ENCODE data around the gene NANOS2.
A peak's percentile ranks its signal among the peaks of the same experiment; 100 is the strongest.

NANOS2 gene

GRCh38 chr19:45879055-45879454, 35.5 kb downstream of the NANOS2 start:
- Histone ChIP-seq H3K4me3 (ENCODE audit: low read length) (no peak overlapping the region), H3K79me2 (ENCODE audit: control insufficient read depth, low read length) (peaks cover 13% of the 10 kb centered on the region), H3K27me3 (ENCODE audit: control insufficient read depth, low read length) (peaks cover 34% of the 10 kb centered on the region), H3F3A (ENCODE audit: control insufficient read depth, insufficient read depth) (no peaks in the 10 kb centered on the region), H4K20me1 (ENCODE audit: control insufficient read depth, insufficient read depth, low read depth, low read length) (peaks cover 20% of the 10 kb centered on the region; the same call in 1 of the 2 replicates), H3K9me2 (replicated peaks; ENCODE audit: control insufficient read depth, low read length) (no peaks in the 10 kb centered on the region), H3K4me1 (ENCODE audit: control insufficient read depth, low read length) (peaks cover 23% of the 10 kb centered on the region), H3K4me2 (ENCODE audit: low read length) (no peak overlapping the region), H3K27ac (ENCODE audit: low read depth, low read length) (no peak overlapping the region), H3K36me3 (ENCODE audit: control insufficient read depth, low read length) (peaks cover 16% of the 10 kb centered on the region), H3K9me3 (ENCODE audit: control insufficient read depth, insufficient read depth, low read length) (no peaks in the 10 kb centered on the region)
- TF ChIP-seq EZH2phosphoT487 (IDR thresholded peaks at IDR 0.05; ENCODE audit: borderline replicate concordance, low read length), result no peak
- no peak for TF ChIP-seq CTCF (IDR thresholded peaks at IDR 0.05; ENCODE audit: low read depth, low read length, poor library complexity, severe bottlenecking)

- TF ChIP-seq CTCF (IDR thresholded peaks at IDR 0.05; ENCODE audit: low read depth, low read length, poor library complexity, severe bottlenecking) (no peak), EZH2phosphoT487 (IDR thresholded peaks at IDR 0.05; ENCODE audit: borderline replicate concordance, low read length) (no peak)
- H3K4me2 ChIP-seq (ENCODE audit: low read length), result no peak overlapping the region
- H3K9me3 ChIP-seq (ENCODE audit: control insufficient read depth, insufficient read depth, low read length), result no peaks in the 10 kb centered on the region
- no peaks in the 10 kb centered on the region for H3F3A ChIP-seq (ENCODE audit: control insufficient read depth, insufficient read depth)
- peaks cover 11% of the 10 kb centered on the region for H3K36me3 ChIP-seq (ENCODE audit: control insufficient read depth, low read length)
- peaks cover 34% of the 10 kb centered on the region for H3K27me3 ChIP-seq (ENCODE audit: control insufficient read depth, low read length)
- H3K4me1 ChIP-seq (ENCODE audit: control insufficient read depth, low read length), result peaks cover 17% of the 10 kb centered on the region
- H3K79me2 ChIP-seq (ENCODE audit: control insufficient read depth, low read length), result peaks cover 8% of the 10 kb centered on the region
- peaks cover 15% of the 10 kb centered on the region; the same call in 1 of the 2 replicates for H4K20me1 ChIP-seq (ENCODE audit: control insufficient read depth, insufficient read depth, low read depth, low read length)
- no peak overlapping the region for H3K4me3 ChIP-seq (ENCODE audit: low read length)
- H3K9me2 ChIP-seq (replicated peaks; ENCODE audit: control insufficient read depth, low read length), result no peaks in the 10 kb centered on the region
- no peak overlapping the region for H3K27ac ChIP-seq (ENCODE audit: low read depth, low read length)
These were observed 36.4 kb downstream of the NANOS2 start for GRCh38 chr19:45878043-45878794.

GRCh38 chr19:45876411-45877197, 38.0 kb downstream of the NANOS2 start:
- Histone ChIP-seq H3K36me3 (ENCODE audit: control insufficient read depth, low read length) (no peaks in the 10 kb centered on the region), H3F3A (ENCODE audit: control insufficient read depth, insufficient read depth) (no peaks in the 10 kb centered on the region), H3K4me2 (ENCODE audit: low read length) (peak overlapping the region; percentile 45), H3K79me2 (ENCODE audit: control insufficient read depth, low read length) (no peaks in the 10 kb centered on the region), H3K9me2 (replicated peaks; ENCODE audit: control insufficient read depth, low read length) (no peaks in the 10 kb centered on the region), H3K4me1 (ENCODE audit: control insufficient read depth, low read length) (peaks cover 11% of the 10 kb centered on the region), H3K27ac (ENCODE audit: low read depth, low read length) (no peak overlapping the region), H3K27me3 (ENCODE audit: control insufficient read depth, low read length) (peaks cover 34% of the 10 kb centered on the region), H3K4me3 (ENCODE audit: low read length) (peak overlapping the region; percentile 20; the same call in 1 of the 2 replicates), H3K9me3 (ENCODE audit: control insufficient read depth, insufficient read depth, low read length) (no peaks in the 10 kb centered on the region), H4K20me1 (ENCODE audit: control insufficient read depth, insufficient read depth, low read depth, low read length) (no peaks in the 10 kb centered on the region)
- no peak for TF ChIP-seq CTCF (IDR thresholded peaks at IDR 0.05; ENCODE audit: low read depth, low read length, poor library complexity, severe bottlenecking)
- TF ChIP-seq EZH2phosphoT487 (IDR thresholded peaks at IDR 0.05; ENCODE audit: borderline replicate concordance, low read length), result 0 out of 2 replicates have a peak, but pooled peaks have one; percentile 23

All from DOHH2 (cell line).